ENCODE measurements around the gene PFKFB4.

GRCh38 chr3:48472673-48472922 lies 84.0 kb downstream of the PFKFB4 start:
- TF ChIP-seq CTCF (IDR thresholded peaks at IDR 0.05; ENCODE audit: poor library complexity) (no peak), EZH2 (IDR thresholded peaks at IDR 0.05; ENCODE audit: borderline replicate concordance) (no peak)

Measured in hepatocyte (in vitro differentiated cells).